Heart left ventricle (tissue), 13 donors: Measurements from ENCODE around the gene NAA38.

ENCODE experiments used
- CTCF ChIP-seq, 12 donors: fragments of 200-600 bp; sonication (generic) in 4 of 12; IDR thresholded peaks; one replicate each; pipeline versions ENCODE4 v1.5.0 to v1.8.0; 2018 to 2022; ENCODE audit warnings: antibody characterized with exemption in 12 of 12, mild to moderate bottlenecking in 5 of 12
- POLR2A ChIP-seq, 2 donors: fragments of 450-650 bp; IDR thresholded peaks; one replicate each; pipeline ENCODE4 v1.6.1; 2017; ENCODE audit warnings: antibody characterized with exemption in 2 of 2, mild to moderate bottlenecking in 2 of 2, moderate library complexity in 2 of 2
- donor health status: ischemic (EF 13 %, LVEDD 7.1; RV severe dilation, severe dysfunction).
- donor health status: DM: no; HTN: yes; CAD: no.
- donor health status: DM: no; HTN: no; CAD: no.
- donor health status: ischemic (EF 25% LVEDD 6.9; RV normal size, moderate dysfunction).
- donor health status: ischemic (EF 25% LVEDD 5.7; RV mildly dilated, moderate dysfunction).
- donor health status: ischemic (EF 35%, LVEDD 5.7; RV mildly dilated, moderate dysfunction).
- donor health status: nonischemic (EF 11% LVEDD 7.7; RV severe dilation, severe dysfunction).
- donor health status: DM: yes; HTN: yes; CAD: no.
- donor health status: PGD.
- donor health status: ischemic (EF 29% LVEDD 5.4; RV normal size, mild dysfunction).
- donor health status: nonischemic (EF 23%, LVEDD 6.1; RV moderate dilation, normal function).

- TF ChIP-seq POLR2A (IDR thresholded peaks at IDR 0.05) (no peak), CTCF (IDR thresholded peaks at IDR 0.05) (no peak)
These were observed 48.1 kb downstream of the NAA38 start for GRCh38 chr17:7809086-7809790.
